ENCODE results near the gene BRD8. TPM values are rescaled to one million over a fixed set of nuclear protein-coding genes. Genes with fewer than 3 reads are reported as not detected.

BRD8 gene
- total RNA-seq, 1 experiment from 2014 or later = 80.8 TPM

DNA sequence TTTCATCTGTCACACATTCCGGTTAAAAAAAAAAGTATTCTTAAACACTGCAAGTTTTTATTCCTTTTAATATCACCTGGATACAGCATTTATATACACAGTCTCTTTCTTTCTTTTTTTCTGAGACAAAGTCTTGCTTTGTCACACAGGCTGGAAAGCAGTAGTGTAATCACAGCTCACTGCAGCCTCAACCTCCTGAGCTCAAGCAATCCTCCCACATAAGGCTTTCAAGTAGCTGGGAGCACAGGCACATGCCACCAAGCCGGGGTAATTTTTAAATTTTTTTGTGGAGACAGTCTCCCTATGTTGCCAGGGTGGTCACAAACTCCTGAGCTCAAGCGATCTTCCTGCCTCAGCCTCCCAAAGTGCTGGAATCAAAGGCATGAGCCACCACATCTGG is 14.4 kb upstream of the BRD8 start:
- Histone ChIP-seq H2AFZ (ENCODE audit: low read depth, low read length, poor library complexity, severe bottlenecking) (no peak overlapping the region), H3K36me3 (ENCODE audit: control insufficient read depth in 1 of 2, insufficient read depth in 2 of 2, low read length in 2 of 2) (peaks cover 37 to 49% of the 10 kb centered on the region in 2 experiments; a peak in 3 of 4 replicates), H3K79me2 (ENCODE audit: insufficient read depth, low read length) (no peaks in the 10 kb centered on the region), H3K9me3 (ENCODE audit: control insufficient read depth in 1 of 2, insufficient read depth in 1 of 2, low read depth in 1 of 2, low read length in 2 of 2) (no peaks in the 10 kb centered on the region), H3K9me2 (ENCODE audit: insufficient read depth) (no peaks in the 10 kb centered on the region), H3K9ac (ENCODE audit: low read length) (no peak overlapping the region), H3K4me2 (ENCODE audit: low read length) (no peak overlapping the region), H3K4me1 (ENCODE audit: control insufficient read depth in 1 of 2, insufficient read depth in 2 of 2, low read length in 2 of 2) (no peaks in the 10 kb centered on the region), H3K27me3 (ENCODE audit: insufficient read depth, low read length) (no peaks in the 10 kb centered on the region), H3K4me3 (replicated peaks in 1 of 2; ENCODE audit: low read depth in 1 of 2, low read length in 2 of 2) (no peak overlapping the region), H3K27ac (ENCODE audit: low read depth, low read length) (no peak overlapping the region), H4K20me1 (ENCODE audit: insufficient read depth) (no peaks in the 10 kb centered on the region)
- RAD21 ChIA-PET (ENCODE audit: low non-redundant PET in 1 of 2, low total read pairs in 2 of 2, uncharacterized antibody in 2 of 2, unreplicated experiment in 2 of 2) = no interaction called here
- DNase-seq (ENCODE audit: low read depth, low spot score) = no peak
- POLR2A ChIA-PET = no interaction called here
- TF ChIP-seq ZNF274 (IDR thresholded peaks at IDR 0.05; ENCODE audit: low read depth, low read length) = no peak
- no peak for TF ChIP-seq EGR1 (IDR thresholded peaks at IDR 0.05; ENCODE audit: low read depth)
- TF ChIP-seq, protein P1, sequence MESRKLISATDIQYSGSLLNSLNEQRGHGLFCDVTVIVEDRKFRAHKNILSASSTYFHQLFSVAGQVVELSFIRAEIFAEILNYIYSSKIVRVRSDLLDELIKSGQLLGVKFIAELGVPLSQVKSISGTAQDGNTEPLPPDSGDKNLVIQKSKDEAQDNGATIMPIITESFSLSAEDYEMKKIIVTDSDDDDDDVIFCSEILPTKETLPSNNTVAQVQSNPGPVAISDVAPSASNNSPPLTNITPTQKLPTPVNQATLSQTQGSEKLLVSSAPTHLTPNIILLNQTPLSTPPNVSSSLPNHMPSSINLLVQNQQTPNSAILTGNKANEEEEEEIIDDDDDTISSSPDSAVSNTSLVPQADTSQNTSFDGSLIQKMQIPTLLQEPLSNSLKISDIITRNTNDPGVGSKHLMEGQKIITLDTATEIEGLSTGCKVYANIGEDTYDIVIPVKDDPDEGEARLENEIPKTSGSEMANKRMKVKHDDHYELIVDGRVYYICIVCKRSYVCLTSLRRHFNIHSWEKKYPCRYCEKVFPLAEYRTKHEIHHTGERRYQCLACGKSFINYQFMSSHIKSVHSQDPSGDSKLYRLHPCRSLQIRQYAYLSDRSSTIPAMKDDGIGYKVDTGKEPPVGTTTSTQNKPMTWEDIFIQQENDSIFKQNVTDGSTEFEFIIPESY (IDR thresholded peaks at IDR 0.05; ENCODE audit: extremely low read depth, insufficient replicate concordance, low read length) = no peak
- TF ChIP-seq JUND (IDR thresholded peaks at IDR 0.05) = no peak
- TF ChIP-seq, protein P2, sequence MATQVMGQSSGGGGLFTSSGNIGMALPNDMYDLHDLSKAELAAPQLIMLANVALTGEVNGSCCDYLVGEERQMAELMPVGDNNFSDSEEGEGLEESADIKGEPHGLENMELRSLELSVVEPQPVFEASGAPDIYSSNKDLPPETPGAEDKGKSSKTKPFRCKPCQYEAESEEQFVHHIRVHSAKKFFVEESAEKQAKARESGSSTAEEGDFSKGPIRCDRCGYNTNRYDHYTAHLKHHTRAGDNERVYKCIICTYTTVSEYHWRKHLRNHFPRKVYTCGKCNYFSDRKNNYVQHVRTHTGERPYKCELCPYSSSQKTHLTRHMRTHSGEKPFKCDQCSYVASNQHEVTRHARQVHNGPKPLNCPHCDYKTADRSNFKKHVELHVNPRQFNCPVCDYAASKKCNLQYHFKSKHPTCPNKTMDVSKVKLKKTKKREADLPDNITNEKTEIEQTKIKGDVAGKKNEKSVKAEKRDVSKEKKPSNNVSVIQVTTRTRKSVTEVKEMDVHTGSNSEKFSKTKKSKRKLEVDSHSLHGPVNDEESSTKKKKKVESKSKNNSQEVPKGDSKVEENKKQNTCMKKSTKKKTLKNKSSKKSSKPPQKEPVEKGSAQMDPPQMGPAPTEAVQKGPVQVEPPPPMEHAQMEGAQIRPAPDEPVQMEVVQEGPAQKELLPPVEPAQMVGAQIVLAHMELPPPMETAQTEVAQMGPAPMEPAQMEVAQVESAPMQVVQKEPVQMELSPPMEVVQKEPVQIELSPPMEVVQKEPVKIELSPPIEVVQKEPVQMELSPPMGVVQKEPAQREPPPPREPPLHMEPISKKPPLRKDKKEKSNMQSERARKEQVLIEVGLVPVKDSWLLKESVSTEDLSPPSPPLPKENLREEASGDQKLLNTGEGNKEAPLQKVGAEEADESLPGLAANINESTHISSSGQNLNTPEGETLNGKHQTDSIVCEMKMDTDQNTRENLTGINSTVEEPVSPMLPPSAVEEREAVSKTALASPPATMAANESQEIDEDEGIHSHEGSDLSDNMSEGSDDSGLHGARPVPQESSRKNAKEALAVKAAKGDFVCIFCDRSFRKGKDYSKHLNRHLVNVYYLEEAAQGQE (IDR thresholded peaks at IDR 0.05; ENCODE audit: low read depth) = no peak
- TF ChIP-seq EZH2 (IDR thresholded peaks at IDR 0.05) = no peak
- CTCF ChIA-PET = no interaction called here
- no peak for ATAC-seq
- intact Hi-C loops (cut with micrococcal nuclease) = no loop called here
- BruUV-seq (replicated peaks) = no TSS peak
